ENCODE results near the gene KCNC3. TPM values are rescaled to one million over a fixed set of nuclear protein-coding genes. Genes with fewer than 3 reads are reported as not detected.

Gene KCNC3
- total and polyA plus RNA-seq, 2 donors (not counting 3 experiments of a cell fraction or from before 2014, with no cell fraction given) = 0.22 to 0.91 TPM

GRCh38 chr19:50292216-50292827, 36.9 kb downstream of the KCNC3 start:
- TF ChIP-seq FOS (IDR thresholded peaks at IDR 0.05; ENCODE audit: borderline replicate concordance, insufficient read depth, low read length) = no peak
- TF ChIP-seq POLR2A (IDR thresholded peaks at IDR 0.05; ENCODE audit: low read depth, low read length) = no peak
- no peak for TF ChIP-seq MYC (IDR thresholded peaks at IDR 0.05; ENCODE audit: low read depth, low read length)
- no peak for TF ChIP-seq CTCF (IDR thresholded peaks at IDR 0.05; ENCODE audit: extremely low read depth in 1 of 2, insufficient read depth in 1 of 2, low read depth in 1 of 2, low read length in 2 of 2)
- no peak for TF ChIP-seq JUN (IDR thresholded peaks at IDR 0.05; ENCODE audit: borderline replicate concordance, insufficient read depth, insufficient read length, low read depth)
- no peak for TF ChIP-seq EZH2 (IDR thresholded peaks at IDR 0.05; ENCODE audit: borderline replicate concordance, low read depth, low read length, severe bottlenecking)
- Histone ChIP-seq H3K9me1 (replicated peaks; ENCODE audit: control insufficient read depth, extremely low read depth, insufficient read depth, low read length) (no peaks in the 10 kb centered on the region), H3K27ac (ENCODE audit: insufficient read depth, low read depth, low read length) (no peak overlapping the region), H3K4me1 (ENCODE audit: control insufficient read depth, extremely low read depth, insufficient read depth, low read length) (no peaks in the 10 kb centered on the region), H3K36me3 (ENCODE audit: control insufficient read depth in 2 of 2, extremely low read depth in 1 of 2, insufficient read depth in 2 of 2, low read length in 2 of 2) (no peaks in the 10 kb centered on the region), H3K4me3 (replicated peaks in 1 of 3; ENCODE audit: insufficient read depth in 1 of 3, low read depth in 1 of 3, low read length in 3 of 3) (no peak overlapping the region), H3K27me3 (ENCODE audit: control insufficient read depth in 2 of 2, insufficient read depth in 2 of 2, low read length in 2 of 2) (no peaks in the 10 kb centered on the region), H4K20me1 (replicated peaks; ENCODE audit: control insufficient read depth, extremely low read depth, insufficient read depth, low read length) (no peaks in the 10 kb centered on the region), H2AFZ (ENCODE audit: low read depth, low read length) (no peak overlapping the region), H3K79me2 (ENCODE audit: control insufficient read depth, insufficient read depth, low read length) (no peaks in the 10 kb centered on the region), H3K9ac (replicated peaks; ENCODE audit: extremely low read depth, insufficient read depth, low read length) (no peak overlapping the region), H3K4me2 (ENCODE audit: insufficient read depth, low read length) (no peak overlapping the region), H3K9me3 (replicated peaks; ENCODE audit: control insufficient read depth, insufficient read depth, low read length) (no peaks in the 10 kb centered on the region)
- FAIRE-seq = no peak
- no peak for DNase-seq (ENCODE audit: low read depth, low spot score)
- dilution Hi-C loops (cut with MboI; ENCODE audit: extremely low pct_ligation_motif_present, low sequenced_read_pairs) = no loop called here
- ChIA-PET CTCF (interaction anchor here (1.1 to 1.3 kb wide), 2 partner anchors 9 to 36 kb away, joined by 3 to 4 read pairs; partner anchors contain the start of gene KCNC3), POLR2A (no interaction called here)
- intact Hi-C loops (cut with micrococcal nuclease) = no loop called here
- no TSS peak for BruUV-seq (replicated peaks)

All from endothelial cell of umbilical vein (primary cell).